Fibroblast of lung (primary cell): ENCODE results near the gene LPCAT1. TPM values are rescaled to one million over a fixed set of nuclear protein-coding genes. Genes with fewer than 3 reads are reported as not detected.

Experiments
- DNase-seq, 2 donors: peaks; one replicate each; pipeline versions ENCODE4 v3.0.0 to v3.0.0-alpha.2; 2010; ENCODE audit warnings: low read depth in 2 of 2
- H2AFZ ChIP-seq: 2 replicates; pipeline ENCODE4 v1.5.1; 2012; ENCODE audit warnings: low read length, control low read depth, inconsistent platforms
- H3K27ac ChIP-seq: 2 replicates; pipeline ENCODE4 v1.5.1; 2011; ENCODE audit warnings: low read length, control low read depth; ENCODE audit not compliant: insufficient read depth
- H3K27me3 ChIP-seq: 2 replicates; pipeline ENCODE4 v1.5.1; 2011; ENCODE audit warnings: mild to moderate bottlenecking, low read length; ENCODE audit not compliant: control insufficient read depth, insufficient read depth
- H3K36me3 ChIP-seq: 2 replicates; pipeline ENCODE4 v1.5.1; 2011; ENCODE audit warnings: low read length; ENCODE audit not compliant: control insufficient read depth, insufficient read depth
- H3K4me1 ChIP-seq: 2 replicates; pipeline ENCODE4 v1.5.1; 2011; ENCODE audit warnings: low read length; ENCODE audit not compliant: control insufficient read depth, insufficient read depth; ENCODE audit errors: extremely low read depth
- H3K4me2 ChIP-seq: 2 replicates; pipeline ENCODE4 v1.5.1; 2011; ENCODE audit warnings: low read length, control low read depth; ENCODE audit not compliant: insufficient read depth; ENCODE audit errors: extremely low read depth
- H3K4me3 ChIP-seq, 4 experiments: fragments of 200-600 bp in 1 of 4; sonication (generic) in 1 of 4; replicated peaks in 1 of 4; 2 replicates each; pipeline ENCODE4 v1.5.1; 2011 to 2016; ENCODE audit warnings: low read length in 4 of 4, low read depth in 3 of 4, mild to moderate bottlenecking in 3 of 4, control low read depth in 2 of 4, inconsistent platforms in 1 of 4, mixed read lengths in 1 of 4; ENCODE audit not compliant: insufficient read depth in 1 of 4; ENCODE audit errors: control extremely low read depth in 1 of 4
- H3K79me2 ChIP-seq: 2 replicates; pipeline ENCODE4 v1.5.1; 2012; ENCODE audit warnings: mild to moderate bottlenecking, low read length, inconsistent platforms; ENCODE audit not compliant: control insufficient read depth, insufficient read depth
- H3K9ac ChIP-seq: 2 replicates; pipeline ENCODE4 v1.5.1; 2011; ENCODE audit warnings: mild to moderate bottlenecking, low read length, control low read depth; ENCODE audit not compliant: insufficient read depth
- H3K9me3 ChIP-seq: 2 replicates; pipeline ENCODE4 v1.5.1; 2012; ENCODE audit warnings: low read depth, low read length; ENCODE audit not compliant: control insufficient read depth, insufficient read depth
- H4K20me1 ChIP-seq: 2 replicates; pipeline ENCODE4 v1.5.1; 2011; ENCODE audit warnings: low read length; ENCODE audit not compliant: control insufficient read depth, insufficient read depth; ENCODE audit errors: extremely low read depth
- EZH2 ChIP-seq: IDR thresholded peaks from 2 replicates; pipeline ENCODE4 v1.5.1; 2012; ENCODE audit warnings: low read length, control low read depth, mild to moderate bottlenecking; ENCODE audit errors: missing control alignments
- polyA plus RNA-seq, 2 donors: library from polyadenylated mRNA; depleted of rRNA in 1 of 2; stranded (reverse) in 1 of 2; unstranded in 1 of 2; fragments of >200 nt; gene quantifications; 2 replicates each; pipeline ENCODE4 v1.2.1, GENCODE V29; 2011 to 2012; ENCODE audit warnings: missing spikeins in 1 of 2
- total RNA-seq: library from RNA; depleted of rRNA; stranded (reverse); fragments of >200 nt; gene quantifications from 2 replicates; pipeline ENCODE4 v1.2.1, GENCODE V29; 2014
- TF ChIP-seq, protein P1 (sequence below), 2 donors: IDR thresholded peaks in 1 of 2; conservative IDR thresholded peaks in 1 of 2; 1 replicate in 1 of 2; 2 replicates in 1 of 2; pipeline ENCODE4 v1.5.1; 2011 to 2012; ENCODE audit warnings: low read length in 2 of 2, control low read depth in 1 of 2, inconsistent platforms in 1 of 2, low read depth in 1 of 2, mild to moderate bottlenecking in 1 of 2

LPCAT1 gene
- total and polyA plus RNA-seq, 2 donors (not counting 1 experiment from before 2014, with no cell fraction given), result 50.8 to 65.2 TPM

- Histone ChIP-seq H3K9me3 (no peaks in the 10 kb centered on the region), H3K27me3 (no peaks in the 10 kb centered on the region), H3K4me3 (no peak overlapping the region), H3K79me2 (peaks cover 28% of the 10 kb centered on the region), H3K36me3 (peaks cover 20% of the 10 kb centered on the region), H2AFZ (no peak overlapping the region), H3K27ac (no peak overlapping the region), H4K20me1 (peaks cover 6% of the 10 kb centered on the region), H3K9ac (no peak overlapping the region), H3K4me1 (no peaks in the 10 kb centered on the region), H3K4me2 (no peak overlapping the region)
- no peak for TF ChIP-seq EZH2
- TF ChIP-seq, protein P1, sequence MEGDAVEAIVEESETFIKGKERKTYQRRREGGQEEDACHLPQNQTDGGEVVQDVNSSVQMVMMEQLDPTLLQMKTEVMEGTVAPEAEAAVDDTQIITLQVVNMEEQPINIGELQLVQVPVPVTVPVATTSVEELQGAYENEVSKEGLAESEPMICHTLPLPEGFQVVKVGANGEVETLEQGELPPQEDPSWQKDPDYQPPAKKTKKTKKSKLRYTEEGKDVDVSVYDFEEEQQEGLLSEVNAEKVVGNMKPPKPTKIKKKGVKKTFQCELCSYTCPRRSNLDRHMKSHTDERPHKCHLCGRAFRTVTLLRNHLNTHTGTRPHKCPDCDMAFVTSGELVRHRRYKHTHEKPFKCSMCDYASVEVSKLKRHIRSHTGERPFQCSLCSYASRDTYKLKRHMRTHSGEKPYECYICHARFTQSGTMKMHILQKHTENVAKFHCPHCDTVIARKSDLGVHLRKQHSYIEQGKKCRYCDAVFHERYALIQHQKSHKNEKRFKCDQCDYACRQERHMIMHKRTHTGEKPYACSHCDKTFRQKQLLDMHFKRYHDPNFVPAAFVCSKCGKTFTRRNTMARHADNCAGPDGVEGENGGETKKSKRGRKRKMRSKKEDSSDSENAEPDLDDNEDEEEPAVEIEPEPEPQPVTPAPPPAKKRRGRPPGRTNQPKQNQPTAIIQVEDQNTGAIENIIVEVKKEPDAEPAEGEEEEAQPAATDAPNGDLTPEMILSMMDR (conservative IDR thresholded peaks at IDR 0.05 in 1 of 2, IDR thresholded peaks at IDR 0.05 in 1 of 2; ENCODE audit: low read depth in 1 of 2, low read length in 2 of 2), result no peak
- peak in 1 of 2 donors; percentile 10 for DNase-seq
These were observed 25.8 kb downstream of the LPCAT1 start for GRCh38 chr5:1497795-1498622.

GRCh38 chr5:1497242-1497777 is 26.4 kb downstream of the LPCAT1 start:
- H3K4me1 ChIP-seq, result no peaks in the 10 kb centered on the region
- H3K27ac ChIP-seq, result no peak overlapping the region
- H3K4me2 ChIP-seq, result no peak overlapping the region
- no peak for DNase-seq
- no peak overlapping the region for H2AFZ ChIP-seq
- H3K27me3 ChIP-seq, result no peaks in the 10 kb centered on the region
- peaks cover 23% of the 10 kb centered on the region for H3K36me3 ChIP-seq
- TF ChIP-seq EZH2, result no peak
- TF ChIP-seq, protein P1 (conservative IDR thresholded peaks at IDR 0.05 in 1 of 2, IDR thresholded peaks at IDR 0.05 in 1 of 2; ENCODE audit: low read depth in 1 of 2, low read length in 2 of 2), result no peak
- H3K9me3 ChIP-seq, result no peaks in the 10 kb centered on the region
- H3K79me2 ChIP-seq, result peaks cover 21% of the 10 kb centered on the region
- no peak overlapping the region for H3K4me3 ChIP-seq
- H4K20me1 ChIP-seq, result peaks cover 4% of the 10 kb centered on the region
- H3K9ac ChIP-seq, result no peak overlapping the region

GRCh38 chr5:1495525-1495897 is 28.2 kb downstream of the LPCAT1 start:
- Histone ChIP-seq H3K4me2 (no peak overlapping the region), H3K79me2 (peaks cover 7% of the 10 kb centered on the region), H3K27me3 (no peaks in the 10 kb centered on the region), H3K9ac (no peak overlapping the region), H3K4me1 (no peaks in the 10 kb centered on the region), H4K20me1 (peaks cover 4% of the 10 kb centered on the region), H3K36me3 (peaks cover 25% of the 10 kb centered on the region), H3K4me3 (no peak overlapping the region), H3K9me3 (no peaks in the 10 kb centered on the region), H2AFZ (no peak overlapping the region), H3K27ac (no peak overlapping the region)
- no peak for DNase-seq
- TF ChIP-seq EZH2, result no peak
- TF ChIP-seq, protein P1 (conservative IDR thresholded peaks at IDR 0.05 in 1 of 2, IDR thresholded peaks at IDR 0.05 in 1 of 2; ENCODE audit: low read depth in 1 of 2, low read length in 2 of 2), result no peak
